ENCODE data around the gene HTR1A. TPM values are rescaled to one million over a fixed set of nuclear protein-coding genes. Genes with fewer than 3 reads are reported as not detected.

HTR1A gene
- total RNA-seq, result not detected in 2 replicates

DNA sequence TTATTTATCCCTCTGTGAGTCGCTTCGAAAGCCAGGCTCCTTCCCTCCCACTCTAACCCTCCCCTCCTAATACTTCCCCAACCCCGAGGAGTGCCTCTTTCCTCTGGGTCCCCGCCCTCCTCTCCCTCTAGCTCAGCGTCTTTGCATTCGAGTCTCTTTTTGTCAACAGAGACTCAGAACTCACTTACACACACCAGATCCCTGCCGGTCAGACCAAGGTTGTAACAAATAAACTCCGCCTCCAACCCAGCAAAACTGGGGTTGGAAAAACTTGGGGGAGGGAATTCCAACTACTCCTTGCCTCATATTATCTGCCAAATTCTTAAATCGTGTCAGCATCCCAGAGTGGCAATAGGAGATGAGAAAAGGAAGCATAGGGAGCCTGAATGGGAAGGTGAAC lies at the start of gene HTR1A:
Gene HTR1A, minus strand, starts transcription at position 167 of the 400 bp plus-strand sequence. CDS start 726 bp downstream, outside the sequence.
- intact Hi-C loops (cut with micrococcal nuclease), result loop anchor here (5.0 kb wide), 1 partner anchor 1520 kb away; no protein-coding TSS in a partner anchor

DNA sequence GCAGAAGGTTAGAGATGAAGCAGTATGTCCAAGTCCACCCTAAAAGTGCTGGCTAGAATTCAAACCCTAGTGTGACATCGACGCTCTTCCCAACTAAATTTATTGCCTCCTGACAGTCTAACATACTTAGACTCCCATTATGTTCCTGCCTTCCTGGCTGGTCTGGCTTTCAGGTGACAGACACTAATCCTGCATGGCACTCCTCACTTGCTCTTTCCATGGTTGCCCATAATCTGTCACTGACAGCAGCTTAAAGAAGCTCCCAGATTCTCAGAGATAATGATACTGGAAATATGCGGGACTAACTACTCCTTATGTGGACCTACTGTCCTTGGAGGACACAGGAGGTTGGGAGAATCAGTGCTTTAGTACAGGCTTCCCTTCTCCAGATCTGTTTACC lies 41.7 kb upstream of the HTR1A start:
- intact Hi-C loops (cut with micrococcal nuclease), result no loop called here

DNA sequence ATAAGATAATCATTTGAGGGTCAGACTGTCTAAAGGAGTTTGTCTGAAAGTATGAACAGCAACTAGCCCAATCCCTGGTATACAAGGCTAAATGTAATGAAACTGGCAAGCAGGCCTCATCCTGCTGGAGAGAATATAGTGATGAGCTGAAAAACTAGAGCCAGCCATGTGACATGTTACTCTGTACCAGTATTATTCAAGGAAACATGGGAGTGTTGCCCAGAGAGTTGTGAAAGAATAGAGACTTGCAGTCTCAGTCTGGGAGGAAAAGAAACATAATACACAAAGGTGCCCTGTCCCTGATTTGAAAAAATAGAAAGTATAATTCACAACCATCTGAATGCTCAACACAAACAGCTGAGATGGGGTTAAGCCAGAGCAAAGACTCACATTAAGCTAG lies 37.9 kb upstream of the HTR1A start:
- intact Hi-C loops (cut with micrococcal nuclease), result no loop called here

DNA sequence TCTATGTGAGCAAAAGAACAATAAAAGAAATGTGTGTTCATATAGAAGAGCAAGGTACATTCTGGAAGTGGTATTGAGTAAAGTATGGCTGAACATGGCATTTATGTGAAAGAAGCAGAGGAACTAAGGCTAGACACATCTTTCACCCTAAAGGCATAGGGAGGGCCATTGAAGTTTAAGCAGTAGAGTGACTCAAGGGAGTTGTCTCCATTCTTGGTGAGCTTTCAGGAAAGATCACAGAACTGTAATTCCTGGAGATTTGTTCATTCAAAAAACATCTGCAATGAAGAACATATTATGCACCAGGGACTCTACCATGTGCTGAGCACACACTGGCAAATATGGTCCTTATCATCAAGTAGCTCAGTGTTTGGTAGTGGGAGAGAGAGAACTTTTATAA lies 24.8 kb upstream of the HTR1A start:
- intact Hi-C loops (cut with micrococcal nuclease), result no loop called here

DNA sequence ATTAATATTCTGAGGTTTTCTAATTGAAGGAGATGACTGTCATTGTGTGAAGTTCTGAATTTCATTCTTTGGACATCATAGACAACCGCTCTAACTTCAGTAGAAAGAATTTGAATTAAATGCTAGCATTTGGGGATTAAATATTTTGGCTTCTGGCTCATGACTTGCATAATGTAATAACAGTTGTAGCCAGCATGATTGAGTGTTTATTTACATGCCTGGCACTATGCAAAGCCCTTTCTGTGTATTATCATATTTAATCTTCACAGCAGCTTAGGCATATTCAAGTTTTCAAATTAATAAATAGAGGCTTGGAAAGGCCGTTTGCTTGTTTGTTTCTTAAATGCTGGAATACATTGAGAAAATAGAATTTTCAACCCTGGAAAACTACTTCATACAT lies 19.6 kb upstream of the HTR1A start:
- intact Hi-C loops (cut with micrococcal nuclease), result no loop called here

DNA sequence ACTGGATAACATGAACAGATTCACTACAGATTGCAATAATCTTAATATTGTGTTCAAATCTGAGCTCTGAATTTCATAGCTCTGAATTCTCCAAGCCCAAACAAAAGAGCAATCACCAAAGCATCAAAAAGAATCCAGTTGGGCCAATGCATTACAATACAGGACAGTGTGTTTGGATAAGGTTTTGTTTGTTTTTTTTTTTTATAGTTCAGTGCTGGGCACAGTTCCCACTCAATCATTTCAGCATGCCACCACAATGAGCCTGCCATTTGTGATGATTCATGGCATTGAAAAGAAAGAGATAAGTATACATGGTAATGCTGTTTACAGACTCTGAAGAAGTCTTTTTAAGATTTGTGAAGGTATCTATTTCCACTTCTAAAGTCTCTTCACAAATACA lies 1.7 kb upstream of the HTR1A start:
- intact Hi-C loops (cut with micrococcal nuclease), result loop anchor here (5.0 kb wide), 1 partner anchor 1522 kb away; no protein-coding TSS in a partner anchor

DNA sequence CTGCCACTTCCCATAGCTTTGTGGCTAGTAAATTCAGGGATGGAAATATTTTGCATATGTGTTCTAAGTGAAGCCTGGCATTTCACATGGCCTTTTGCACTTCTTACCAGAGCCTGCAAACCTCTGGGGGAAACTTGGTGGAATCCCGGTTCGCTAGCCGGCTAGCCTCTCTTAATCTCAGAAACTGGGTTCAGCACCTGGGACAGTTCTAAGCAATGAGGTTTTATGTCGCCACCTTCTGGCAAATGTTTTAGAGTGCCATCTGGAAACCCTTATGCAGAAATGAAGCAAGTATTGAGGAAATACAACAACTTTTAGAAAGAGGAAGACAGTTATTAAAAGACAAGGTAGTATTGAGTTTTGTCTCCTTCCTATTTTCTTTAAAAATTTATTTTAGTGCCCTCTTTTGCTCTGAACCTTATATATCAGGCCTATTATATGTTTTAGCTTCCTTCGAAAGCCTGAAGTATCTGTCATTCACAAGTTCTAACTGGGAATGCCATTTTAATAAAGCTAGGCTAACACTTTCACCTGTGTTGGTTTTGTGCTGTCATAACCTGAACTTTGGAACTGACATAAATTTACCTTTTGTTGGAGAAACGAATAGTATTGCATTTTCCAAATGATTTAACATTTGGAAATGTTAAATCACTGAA lies 963 bp upstream of the HTR1A start:
- intact Hi-C loops (cut with micrococcal nuclease), result loop anchor here (5.0 kb wide), 1 partner anchor 1521 kb away; no protein-coding TSS in a partner anchor

DNA sequence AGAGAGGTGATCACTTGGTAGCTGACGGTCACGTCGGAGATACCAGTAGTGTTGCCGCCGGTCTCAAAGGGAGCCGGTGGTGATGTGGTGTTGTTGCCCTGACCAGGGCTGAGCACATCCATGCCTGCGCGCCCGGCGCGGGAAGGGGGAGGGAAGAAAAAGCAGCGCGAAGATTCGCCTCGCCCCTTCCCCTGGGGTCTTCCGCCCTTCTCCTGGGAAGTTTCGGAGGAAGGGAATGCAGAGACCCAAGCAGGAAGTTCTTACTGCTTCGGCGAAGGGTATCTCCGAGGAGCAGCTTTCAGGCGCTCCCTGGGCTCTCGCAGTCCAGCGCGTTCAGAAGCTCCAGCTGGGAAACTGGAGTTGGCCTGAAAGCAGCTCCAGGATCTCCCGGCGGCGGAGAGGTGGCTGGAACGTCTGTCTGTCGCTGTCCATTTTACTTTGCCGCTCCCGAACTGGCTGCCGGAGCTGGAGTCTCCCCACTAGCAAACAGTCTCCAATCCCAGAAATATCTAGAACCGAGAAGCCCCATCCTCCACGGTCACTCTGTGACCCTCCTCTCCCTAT lies 565 bp downstream of the HTR1A start:
- intact Hi-C loops (cut with micrococcal nuclease), result loop anchor here (5.0 kb wide), 1 partner anchor 1519 kb away; no protein-coding TSS in a partner anchor

DNA sequence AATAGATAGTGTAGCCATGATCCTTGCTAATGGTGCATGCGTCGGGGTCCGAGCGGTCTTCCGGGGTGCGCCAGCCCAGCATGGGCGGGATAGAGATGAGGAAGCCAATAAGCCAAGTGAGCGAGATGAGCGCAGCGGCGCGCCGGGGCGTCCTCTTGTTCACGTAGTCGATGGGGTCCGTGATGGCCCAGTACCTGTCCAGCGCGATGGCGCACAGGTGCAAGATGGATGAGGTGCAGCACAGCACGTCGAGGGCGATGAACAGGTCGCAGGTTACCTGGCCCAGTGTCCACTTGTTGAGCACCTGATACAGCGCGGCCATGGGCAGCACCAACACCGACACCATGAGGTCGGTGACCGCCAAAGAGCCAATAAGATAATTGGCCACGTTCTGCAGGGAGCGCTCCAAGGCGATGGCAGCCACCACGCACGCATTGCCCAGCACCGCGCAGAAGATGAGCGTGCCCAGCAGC lies 1.1 kb downstream of the HTR1A start:
- intact Hi-C loops (cut with micrococcal nuclease), result loop anchor here (5.0 kb wide), 1 partner anchor 1519 kb away; no protein-coding TSS in a partner anchor

DNA sequence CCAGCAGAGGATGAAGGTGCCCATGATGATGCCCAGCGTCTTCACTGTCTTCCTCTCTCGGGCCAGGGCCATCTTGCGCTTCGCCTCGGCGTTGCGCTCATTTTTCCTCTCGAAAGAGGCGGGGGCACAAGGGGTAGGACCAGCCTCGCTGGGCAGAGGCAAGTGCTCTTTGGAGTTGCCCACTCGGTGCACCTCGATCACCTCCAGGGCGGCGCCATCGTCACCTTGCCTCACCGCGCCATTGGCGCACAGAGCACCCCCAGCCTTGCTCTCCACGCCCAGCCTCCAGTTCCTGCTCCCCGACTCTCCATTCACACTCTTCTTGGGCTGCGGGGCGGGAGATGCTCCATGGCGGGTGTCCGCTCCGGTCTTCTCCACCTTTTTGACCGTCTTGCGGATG lies 1.6 kb downstream of the HTR1A start:
- intact Hi-C loops (cut with micrococcal nuclease), result loop anchor here (5.0 kb wide), 1 partner anchor 1518 kb away; no protein-coding TSS in a partner anchor

DNA sequence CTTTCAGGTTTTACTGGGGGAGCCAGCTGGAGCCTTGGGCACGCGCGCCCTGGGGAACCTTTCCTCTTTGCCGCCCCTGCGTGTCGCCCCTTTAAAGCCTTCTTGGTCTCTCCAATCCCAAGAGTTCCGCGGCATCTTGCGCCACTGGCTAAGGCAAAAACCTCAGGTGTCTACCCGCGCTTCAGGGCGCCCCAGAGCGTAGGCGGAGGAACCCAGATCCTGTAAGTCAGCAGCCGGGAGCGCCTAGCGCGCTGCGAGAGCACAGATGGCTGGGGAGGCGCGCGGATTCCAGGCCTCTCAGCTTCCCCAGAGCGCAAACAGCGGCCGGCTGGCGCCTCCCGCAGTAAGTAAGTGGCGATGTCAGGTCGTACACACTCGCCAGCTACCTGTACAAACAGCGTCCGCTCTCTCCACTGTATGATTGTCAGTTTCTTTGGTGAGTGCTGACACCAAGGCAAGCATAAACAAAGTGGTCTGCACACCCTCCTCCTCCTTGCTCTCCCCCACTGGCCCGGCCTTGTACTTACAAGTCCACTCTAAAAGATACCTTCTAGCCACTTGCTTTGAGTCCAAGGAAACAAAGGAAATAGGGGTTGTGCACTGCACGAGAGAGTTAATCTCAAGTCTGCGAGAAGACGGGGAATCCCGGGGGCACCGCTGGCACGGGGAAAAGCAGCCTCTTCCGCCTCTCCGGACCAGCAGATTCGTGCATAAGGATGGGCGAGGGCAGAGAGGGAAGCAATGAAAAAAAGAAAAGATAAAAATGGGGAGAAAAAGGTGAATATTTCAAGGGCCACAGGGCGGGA lies 2.9 kb downstream of the HTR1A start:
- intact Hi-C loops (cut with micrococcal nuclease), result no loop called here

DNA sequence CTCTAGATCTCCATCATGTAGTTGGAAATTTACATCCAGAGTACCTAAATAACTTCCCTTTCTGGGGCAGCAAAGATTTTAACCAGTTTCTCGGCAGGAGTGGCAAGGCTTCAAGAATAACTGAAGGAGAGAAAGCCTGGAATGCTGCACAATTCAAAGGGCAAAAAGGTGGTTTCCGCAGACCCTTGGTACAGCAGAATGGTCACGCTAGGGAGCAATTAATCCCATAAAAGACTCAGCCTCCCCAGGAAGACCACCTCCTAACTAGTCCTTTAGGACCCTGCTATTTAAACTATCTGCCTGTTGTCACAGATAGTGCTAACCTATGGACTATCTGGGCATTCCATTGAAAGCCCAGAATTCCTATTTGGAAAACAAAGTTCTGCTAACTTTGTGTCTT lies 3.6 kb downstream of the HTR1A start:
- intact Hi-C loops (cut with micrococcal nuclease), result no loop called here

DNA sequence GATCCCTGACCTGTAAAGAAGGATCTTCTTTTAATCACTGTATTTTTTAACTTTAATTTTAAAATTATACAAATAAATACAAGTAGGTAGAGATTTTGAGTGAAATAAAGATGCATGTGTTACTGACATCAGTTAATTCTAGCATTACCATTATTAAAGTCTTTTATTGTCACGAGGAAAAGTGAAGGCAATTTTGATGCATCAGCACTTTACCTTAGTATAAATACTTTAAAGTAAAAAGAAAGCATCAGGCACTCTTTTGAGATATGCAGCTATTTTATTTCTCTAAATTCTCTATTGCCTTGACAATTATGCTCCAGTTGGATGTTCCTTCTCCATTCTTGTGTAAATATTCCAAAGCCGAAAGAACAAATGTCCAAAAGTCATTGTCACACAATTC lies 4.6 kb downstream of the HTR1A start:
- intact Hi-C loops (cut with micrococcal nuclease), result no loop called here

DNA sequence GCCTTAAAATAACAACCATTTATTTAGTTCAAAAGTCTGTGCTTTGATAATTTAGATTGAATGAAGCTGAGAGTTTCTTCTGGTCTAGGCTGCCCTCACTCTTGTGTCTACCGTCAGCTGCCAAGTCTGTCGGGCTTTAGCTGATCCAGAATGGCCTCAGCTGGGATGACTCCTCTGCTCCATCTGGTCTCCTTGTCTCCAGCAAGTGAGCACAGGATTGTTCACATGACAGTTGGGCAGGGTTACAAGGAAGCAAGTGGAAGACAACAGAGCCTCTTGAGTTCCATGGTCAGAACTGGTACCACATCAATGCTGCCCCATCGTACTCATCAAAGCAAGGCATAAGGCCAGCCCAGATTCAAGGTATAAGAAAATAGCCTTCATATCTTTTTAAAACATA lies 9.0 kb downstream of the HTR1A start:
- intact Hi-C loops (cut with micrococcal nuclease), result no loop called here

DNA sequence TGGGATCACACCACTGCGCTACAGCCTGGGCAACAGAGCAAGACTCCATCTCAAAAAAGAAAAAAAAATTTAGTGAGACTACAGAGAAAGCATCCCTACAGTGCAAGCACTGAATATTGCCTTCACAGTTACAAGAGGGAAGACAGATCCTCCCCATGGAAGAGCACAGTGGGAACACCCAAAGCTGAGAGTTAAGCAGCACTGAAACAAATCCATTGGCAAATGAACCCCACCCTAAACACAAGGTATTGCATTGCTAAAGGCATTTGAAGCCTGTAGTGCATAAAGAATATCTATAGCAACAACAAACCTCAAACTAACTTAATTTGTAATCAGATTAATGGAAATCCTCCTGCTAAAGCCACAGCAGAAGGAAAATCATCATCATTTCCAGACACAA lies 27.1 kb downstream of the HTR1A start:
- intact Hi-C loops (cut with micrococcal nuclease), result no loop called here

DNA sequence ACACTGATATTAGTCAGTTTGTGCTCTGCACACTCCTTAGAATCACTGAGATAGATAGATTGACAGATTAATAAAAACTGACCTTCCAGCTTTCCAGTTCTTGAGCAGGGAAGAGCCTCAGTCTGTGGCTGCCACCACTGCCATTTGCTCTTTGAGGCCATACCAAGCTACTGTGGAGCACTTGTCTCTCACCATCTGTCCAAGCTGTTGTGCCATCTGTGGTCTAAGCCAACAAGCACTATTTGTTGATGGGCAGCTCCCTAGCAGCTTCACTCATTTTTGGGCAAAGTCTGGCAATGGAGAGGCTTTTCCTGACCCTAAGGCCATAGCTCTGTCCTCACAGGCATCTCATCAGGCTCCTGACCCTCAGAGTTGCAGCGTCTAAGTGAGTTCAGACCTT lies 30.4 kb downstream of the HTR1A start:
- intact Hi-C loops (cut with micrococcal nuclease), result no loop called here

DNA sequence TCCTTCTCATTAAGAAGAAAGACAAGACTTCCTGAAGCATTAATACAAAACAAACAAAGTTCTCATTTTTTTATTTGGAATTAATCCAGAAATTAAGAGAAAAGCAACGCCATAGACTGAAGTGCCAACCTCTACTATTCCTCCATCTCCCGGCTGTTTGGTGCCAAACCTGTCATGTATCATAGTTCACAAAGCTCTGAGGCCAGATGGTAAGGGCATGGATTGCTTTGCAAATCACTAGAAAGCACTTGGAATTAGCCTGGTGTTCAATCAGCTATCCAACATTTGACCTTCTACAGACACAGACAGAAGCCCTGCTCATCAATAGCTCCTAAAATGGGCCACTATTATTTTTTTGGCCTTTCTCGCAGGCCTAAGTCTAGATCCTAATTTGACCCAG lies 33.8 kb downstream of the HTR1A start:
- intact Hi-C loops (cut with micrococcal nuclease), result no loop called here

DNA sequence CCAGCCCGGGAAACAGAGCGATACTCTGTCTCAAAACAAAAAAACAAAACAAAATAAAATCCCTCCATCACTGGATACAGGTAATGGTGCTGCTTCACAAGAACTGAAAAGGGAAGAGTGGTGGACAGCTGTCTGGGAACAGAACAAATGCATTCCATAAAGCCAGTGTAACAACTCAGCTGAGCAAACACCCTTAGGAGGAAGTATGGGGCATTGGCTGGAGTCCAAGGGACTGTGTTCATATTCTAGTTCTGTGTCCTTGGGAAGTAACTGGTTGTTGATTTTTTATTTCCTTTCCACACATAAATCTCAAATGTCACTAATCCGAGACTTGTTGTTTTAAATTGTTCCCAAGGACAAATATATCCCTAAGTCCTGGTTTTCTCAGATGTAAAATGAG lies 38.3 kb downstream of the HTR1A start:
- intact Hi-C loops (cut with micrococcal nuclease), result no loop called here

DNA sequence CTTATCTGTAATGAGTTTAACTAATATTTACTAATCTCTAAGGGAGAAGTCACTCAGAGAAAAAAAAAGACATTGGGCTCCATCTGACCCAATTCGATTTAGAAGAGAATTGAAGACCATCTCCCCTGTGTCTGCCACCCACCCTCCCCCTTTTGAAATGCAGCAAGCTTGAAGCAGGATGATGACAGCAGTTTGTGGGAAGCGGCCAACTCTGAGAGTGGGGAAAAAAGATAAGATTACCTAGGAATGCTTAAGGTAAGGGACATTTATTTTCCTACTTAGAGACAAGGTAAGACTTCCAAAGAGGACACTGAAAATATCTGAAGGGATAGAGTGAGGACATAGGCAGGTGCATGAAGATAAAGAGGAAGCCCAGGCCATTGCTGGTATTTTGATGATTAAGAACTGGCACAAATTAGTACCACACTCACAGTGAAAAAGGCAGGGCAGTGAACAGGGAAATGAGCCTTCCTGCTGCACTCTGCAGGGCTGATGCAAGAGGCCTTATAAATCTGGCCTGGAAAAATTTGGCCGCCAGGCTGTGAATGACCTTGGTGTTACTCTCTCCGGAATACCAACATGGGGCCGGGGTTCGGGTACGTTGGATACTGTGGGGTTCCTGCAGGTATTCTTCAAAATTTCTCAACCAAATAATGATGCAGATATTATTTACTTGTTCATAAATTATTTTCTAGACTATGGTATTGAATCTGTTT lies 42.3 kb downstream of the HTR1A start:
- intact Hi-C loops (cut with micrococcal nuclease), result no loop called here

DNA sequence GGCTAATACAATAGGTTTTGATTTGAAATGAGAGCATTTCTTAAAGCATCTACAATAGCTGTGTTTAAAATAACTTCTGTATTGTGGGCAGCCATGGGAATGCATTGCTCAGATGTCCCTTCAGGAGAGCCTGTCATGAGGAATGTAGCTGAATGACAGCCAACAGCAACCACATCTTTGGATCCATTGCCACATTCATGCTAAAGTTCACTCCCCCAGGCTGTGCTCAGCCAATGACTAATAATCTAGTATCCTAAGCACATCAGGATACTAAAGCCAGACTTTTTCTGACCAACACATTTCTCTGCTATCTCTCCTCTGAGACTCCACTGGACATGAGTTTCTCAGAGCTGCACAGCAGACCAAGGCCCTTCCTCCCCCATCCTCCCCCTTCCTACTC lies 45.5 kb downstream of the HTR1A start:
- intact Hi-C loops (cut with micrococcal nuclease), result no loop called here

DNA sequence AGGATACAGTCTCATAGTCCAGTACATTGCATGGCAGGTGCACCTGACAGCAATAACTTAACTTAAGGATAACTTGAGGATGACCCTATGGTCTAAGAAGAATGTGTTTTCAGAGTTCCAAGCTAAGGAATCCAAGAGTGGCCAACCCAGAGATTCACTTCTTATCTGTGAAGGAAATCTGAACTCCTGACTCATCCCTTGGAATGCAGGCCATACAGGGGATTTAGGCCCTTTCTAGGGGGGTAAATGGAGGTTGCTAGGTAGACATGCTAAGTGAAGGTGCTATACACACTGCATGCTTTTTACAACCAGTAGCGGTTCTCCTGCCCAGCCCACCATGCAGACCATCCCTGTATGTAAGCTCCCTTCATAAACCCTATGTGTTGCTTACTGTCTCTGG lies 50.4 kb downstream of the HTR1A start:
- intact Hi-C loops (cut with micrococcal nuclease), result no loop called here
